Neural crest cell (in vitro differentiated cells): ENCODE data around the gene PNLIPRP3. TPM values are rescaled to one million over a fixed set of nuclear protein-coding genes. Genes with fewer than 3 reads are reported as not detected.

Experiments
- DNase-seq: peaks from one replicate; pipeline ENCODE4 v3.0.0; 2021; ENCODE audit warnings: low read depth, mixed read lengths, low spot score
- H3K27ac Mint-ChIP-seq: one replicate; pipeline ENCODE4 v1.8.0; 2021; ENCODE audit warnings: mild to moderate bottlenecking, mixed read lengths; ENCODE audit not compliant: unreplicated experiment
- H3K27me3 Mint-ChIP-seq: 2 replicates; pipeline ENCODE4 v1.8.0; 2021; ENCODE audit warnings: low read depth, mild to moderate bottlenecking, mixed read lengths
- H3K36me3 Mint-ChIP-seq: 2 replicates; pipeline ENCODE4 v1.8.0; 2021; ENCODE audit warnings: low read depth, mild to moderate bottlenecking, mixed read lengths
- H3K4me1 Mint-ChIP-seq: 2 replicates; pipeline ENCODE4 v1.8.0; 2021; ENCODE audit warnings: mixed read lengths
- H3K4me3 Mint-ChIP-seq: one replicate; pipeline ENCODE4 v1.8.0; 2021; ENCODE audit warnings: mild to moderate bottlenecking, mixed read lengths
- H3K9me3 Mint-ChIP-seq: 2 replicates; pipeline ENCODE4 v1.8.0; 2021; ENCODE audit warnings: mixed read lengths
- CTCF ChIP-seq: fragments of 200-600 bp; sonication (generic); conservative IDR thresholded peaks from 2 replicates; pipeline ENCODE4 v1.5.0; 2021; ENCODE audit warnings: antibody characterized with exemption, mild to moderate bottlenecking
- total RNA-seq: library from RNA; stranded (reverse); gene quantifications from 2 replicates; pipeline ENCODE4 v1.2.1, GENCODE V29; 2021

The PNLIPRP3 gene
- total RNA-seq, 1 donor from 2014 or later, result not detected

- Mint-ChIP-seq H3K4me3 (no peak overlapping the region), H3K9me3 (peaks cover 5% of the 10 kb centered on the region), H3K27ac (no peak overlapping the region), H3K4me1 (no peaks in the 10 kb centered on the region), H3K27me3 (no peaks in the 10 kb centered on the region), H3K36me3 (no peaks in the 10 kb centered on the region)
- no peak for TF ChIP-seq CTCF
- DNase-seq, result no peak
These were observed 50.5 kb downstream of the PNLIPRP3 start for GRCh38 chr10:116477986-116478664.

GRCh38 chr10:116486770-116487448 lies 59.3 kb downstream of the PNLIPRP3 start:
- Mint-ChIP-seq H3K4me1 (no peaks in the 10 kb centered on the region), H3K27me3 (peaks cover 2% of the 10 kb centered on the region), H3K27ac (no peak overlapping the region), H3K4me3 (no peak overlapping the region), H3K9me3 (no peaks in the 10 kb centered on the region), H3K36me3 (no peaks in the 10 kb centered on the region)
- DNase-seq, result no peak
- no peak for TF ChIP-seq CTCF

GRCh38 chr10:116487522-116488430 lies 60.1 kb downstream of the PNLIPRP3 start:
- peaks cover 2% of the 10 kb centered on the region for H3K27me3 Mint-ChIP-seq
- H3K4me3 Mint-ChIP-seq, result no peak overlapping the region
- no peaks in the 10 kb centered on the region for H3K4me1 Mint-ChIP-seq
- H3K9me3 Mint-ChIP-seq, result no peaks in the 10 kb centered on the region
- no peak for TF ChIP-seq CTCF
- no peak for DNase-seq
- no peaks in the 10 kb centered on the region for H3K36me3 Mint-ChIP-seq
- no peak overlapping the region for H3K27ac Mint-ChIP-seq

- no peak overlapping the region for H3K27ac Mint-ChIP-seq
- H3K4me3 Mint-ChIP-seq, result no peak overlapping the region
- H3K4me1 Mint-ChIP-seq, result no peaks in the 10 kb centered on the region
- no peaks in the 10 kb centered on the region for H3K9me3 Mint-ChIP-seq
- H3K36me3 Mint-ChIP-seq, result no peaks in the 10 kb centered on the region
- DNase-seq, result no peak
- peaks cover 2% of the 10 kb centered on the region for H3K27me3 Mint-ChIP-seq
- no peak for TF ChIP-seq CTCF
These were observed 61.8 kb downstream of the PNLIPRP3 start for GRCh38 chr10:116489460-116489859.

- Mint-ChIP-seq H3K36me3 (no peaks in the 10 kb centered on the region), H3K4me3 (no peak overlapping the region), H3K27ac (no peak overlapping the region), H3K9me3 (no peaks in the 10 kb centered on the region), H3K27me3 (peaks cover 2% of the 10 kb centered on the region), H3K4me1 (no peaks in the 10 kb centered on the region)
- TF ChIP-seq CTCF, result peak; percentile 85
- DNase-seq, result no peak
These were observed 62.5 kb downstream of the PNLIPRP3 start for GRCh38 chr10:116490028-116490662.
